Stimulated activated CD4-positive, alpha-beta T cell treated with anti-CD3 and anti-CD28 coated beads, Interleukin-4, amount 100 ng/mL, for 1 hour (primary cell): ENCODE measurements around the gene CCDC192.

Experiments
- DNase-seq: peaks from one replicate; pipeline ENCODE4 v3.0.0-alpha.2; 2020

CCDC192 gene

GRCh38 chr5:127851964-127852363, 148.8 kb downstream of the CCDC192 start:
- DNase-seq, result no peak

GRCh38 chr5:127854520-127854919, 151.3 kb downstream of the CCDC192 start:
- no peak for DNase-seq

- DNase-seq, result no peak
Observed at GRCh38 chr5:127856292-127856691, 153.1 kb downstream of the CCDC192 start.

GRCh38 chr5:127858116-127858784, 155.1 kb downstream of the CCDC192 start:
- DNase-seq, result no peak

GRCh38 chr5:127860291-127860690, 157.1 kb downstream of the CCDC192 start:
- DNase-seq, result no peak

GRCh38 chr5:127863161-127863560, 160.0 kb downstream of the CCDC192 start:
- no peak for DNase-seq

- no peak for DNase-seq
Observed at GRCh38 chr5:127863610-127864395, 160.6 kb downstream of the CCDC192 start.

GRCh38 chr5:127864511-127864910, 161.3 kb downstream of the CCDC192 start:
- DNase-seq, result no peak

GRCh38 chr5:127865273-127865672, 162.1 kb downstream of the CCDC192 start:
- no peak for DNase-seq

GRCh38 chr5:127867022-127867783, 164.0 kb downstream of the CCDC192 start:
- DNase-seq, result no peak

GRCh38 chr5:127870914-127871313, 167.7 kb downstream of the CCDC192 start:
- DNase-seq, result no peak

GRCh38 chr5:127871503-127872153, 168.4 kb downstream of the CCDC192 start:
- no peak for DNase-seq

GRCh38 chr5:127872494-127872893, 169.3 kb downstream of the CCDC192 start:
- DNase-seq, result no peak

- DNase-seq, result no peak
Observed at GRCh38 chr5:127875235-127876021, 172.2 kb downstream of the CCDC192 start.

- no peak for DNase-seq
Observed at GRCh38 chr5:127876384-127876783, 173.2 kb downstream of the CCDC192 start.

- DNase-seq, result no peak
Observed at GRCh38 chr5:127878174-127878750, 175.1 kb downstream of the CCDC192 start.

GRCh38 chr5:127884416-127884815, 181.2 kb downstream of the CCDC192 start:
- DNase-seq, result no peak

- DNase-seq, result no peak
Observed at GRCh38 chr5:127885176-127885575, 182.0 kb downstream of the CCDC192 start.

GRCh38 chr5:127886081-127886480, 182.9 kb downstream of the CCDC192 start:
- DNase-seq, result no peak

GRCh38 chr5:127887282-127887681, 184.1 kb downstream of the CCDC192 start:
- DNase-seq, result no peak

GRCh38 chr5:127891942-127892341, 188.8 kb downstream of the CCDC192 start:
- no peak for DNase-seq
